ENCODE measurements around the gene CBLN4.

Gene CBLN4

DNA sequence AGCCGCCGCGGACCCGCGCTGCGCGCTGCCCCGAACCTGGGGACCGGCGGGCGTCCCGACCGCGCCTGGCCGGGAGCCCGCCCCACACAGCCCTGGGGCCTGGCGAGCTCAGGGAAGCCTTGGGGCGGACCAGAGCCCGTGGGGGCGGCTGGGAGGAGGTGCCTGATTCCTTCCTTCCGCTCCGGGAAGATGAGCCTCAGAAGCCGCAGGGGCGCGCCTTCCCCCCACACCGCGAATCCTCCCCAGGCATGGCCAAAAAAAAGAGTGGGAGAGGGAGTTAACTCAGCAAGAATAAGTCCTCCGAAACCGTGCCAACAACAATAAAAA, at the start of gene CBLN4:
CBLN4 (minus strand) TSS at position 131 of the 327 bp plus-strand sequence. CDS start 1,348 bp downstream, outside the sequence.
- H3K27ac ChIP-seq (ENCODE audit: low read depth in 2 of 2, low read length in 2 of 2): no peak within 1 kb of the TSS

DNA sequence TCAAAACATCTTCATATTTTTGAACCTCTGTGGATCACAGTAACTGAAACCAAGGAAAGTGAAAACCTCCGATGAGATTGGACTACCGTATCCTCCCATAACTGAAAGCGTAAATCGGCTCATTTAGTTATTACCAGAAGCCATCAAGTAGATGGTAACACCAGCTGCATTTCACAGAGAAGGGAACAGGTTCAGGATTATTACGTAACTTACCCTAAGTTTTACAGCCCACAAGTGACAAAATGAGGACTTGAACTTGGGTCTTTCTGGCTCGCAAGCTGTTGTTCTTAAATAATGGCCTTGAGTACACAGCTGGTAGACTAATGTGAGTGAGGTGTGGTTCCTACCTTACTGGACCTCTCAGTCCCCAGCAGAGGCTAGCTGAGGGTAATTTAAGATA, 37.9 kb upstream of the CBLN4 start:
- Histone ChIP-seq H3K4me1 (ENCODE audit: control insufficient read depth in 2 of 2, insufficient read depth in 2 of 2, low read length in 2 of 2) (no peaks in the 10 kb centered on the region), H3K4me3 (ENCODE audit: low read length in 2 of 2) (no peak overlapping the region), H3K36me3 (ENCODE audit: control insufficient read depth in 2 of 2, insufficient read depth in 2 of 2, low read length in 2 of 2) (no peaks in the 10 kb centered on the region), H3K9me3 (ENCODE audit: control insufficient read depth in 2 of 2, low read length in 2 of 2) (no peaks in the 10 kb centered on the region), H3K9ac (ENCODE audit: low read depth in 1 of 2, low read length in 2 of 2) (no peak overlapping the region), H3K27ac (ENCODE audit: low read depth in 2 of 2, low read length in 2 of 2) (no peak overlapping the region), H3K27me3 (ENCODE audit: control insufficient read depth in 2 of 2, insufficient read depth in 2 of 2, low read length in 2 of 2) (no peaks in the 10 kb centered on the region)

More for the DNA sequence above, at the start of gene CBLN4:
- Histone ChIP-seq H3K9me3 (ENCODE audit: control insufficient read depth in 2 of 2, low read length in 2 of 2) (no peaks in the 10 kb centered on the region), H3K27me3 (ENCODE audit: control insufficient read depth in 2 of 2, insufficient read depth in 2 of 2, low read length in 2 of 2) (peaks cover 9 to 17% of the 10 kb centered on the region in 2 donors), H3K4me3 (ENCODE audit: low read length in 2 of 2) (no peak within 1 kb of the TSS), H3K9ac (ENCODE audit: low read depth in 1 of 2, low read length in 2 of 2) (no peak within 1 kb of the TSS), H3K4me1 (ENCODE audit: control insufficient read depth in 2 of 2, insufficient read depth in 2 of 2, low read length in 2 of 2) (no peaks in the 10 kb centered on the region), H3K36me3 (ENCODE audit: control insufficient read depth in 2 of 2, insufficient read depth in 2 of 2, low read length in 2 of 2) (no peaks in the 10 kb centered on the region)

DNA sequence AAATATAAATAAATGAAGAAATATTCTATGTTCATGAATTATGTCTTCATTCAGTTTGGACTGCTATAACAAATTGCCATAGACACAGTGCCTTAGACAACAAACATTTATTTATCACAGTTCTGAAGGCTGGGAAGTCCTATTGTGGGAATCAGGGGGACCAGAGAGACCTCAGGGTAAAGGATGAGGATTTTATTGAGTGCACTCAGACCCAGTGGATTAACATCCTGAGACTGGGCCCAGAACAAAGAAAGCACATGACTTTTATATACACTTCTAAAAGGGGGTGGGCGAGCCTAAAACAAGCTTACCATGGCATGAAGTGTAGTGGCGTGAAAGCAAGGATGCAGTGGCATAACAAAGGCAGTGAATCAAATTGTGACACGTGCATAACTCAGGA, 26.9 kb upstream of the CBLN4 start:
- no peak overlapping the region for H3K4me3 ChIP-seq (ENCODE audit: low read length in 2 of 2)
- H3K9me3 ChIP-seq (ENCODE audit: control insufficient read depth in 2 of 2, low read length in 2 of 2): peaks cover 0 to 6% of the 10 kb centered on the region in 2 donors
- no peak overlapping the region for H3K27ac ChIP-seq (ENCODE audit: low read depth in 2 of 2, low read length in 2 of 2)

DNA sequence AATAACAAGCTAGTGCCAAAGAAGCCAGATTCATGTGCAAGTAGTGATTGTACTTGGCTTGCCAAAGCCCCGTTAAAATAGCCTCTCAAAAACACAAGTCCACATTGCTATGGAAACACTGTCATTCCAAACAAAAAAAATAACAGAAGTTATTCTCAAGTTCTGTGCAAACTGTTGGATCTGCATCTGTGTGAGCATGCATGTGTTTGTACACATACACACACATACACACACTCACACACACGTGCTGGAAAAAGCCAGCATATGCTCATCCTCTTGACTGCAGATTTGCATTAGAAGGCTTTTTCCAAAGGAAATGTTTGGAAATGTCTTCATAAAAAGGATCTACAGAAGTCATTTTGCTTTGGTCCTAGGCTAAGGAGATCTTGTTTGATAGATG, 13.4 kb upstream of the CBLN4 start:
- Histone ChIP-seq H3K4me1 (ENCODE audit: control insufficient read depth in 2 of 2, insufficient read depth in 2 of 2, low read length in 2 of 2) (no peaks in the 10 kb centered on the region), H3K27ac (ENCODE audit: low read depth in 2 of 2, low read length in 2 of 2) (no peak overlapping the region), H3K36me3 (ENCODE audit: control insufficient read depth in 2 of 2, insufficient read depth in 2 of 2, low read length in 2 of 2) (no peaks in the 10 kb centered on the region), H3K9me3 (ENCODE audit: control insufficient read depth in 2 of 2, low read length in 2 of 2) (no peaks in the 10 kb centered on the region), H3K27me3 (ENCODE audit: control insufficient read depth in 2 of 2, insufficient read depth in 2 of 2, low read length in 2 of 2) (no peaks in the 10 kb centered on the region), H3K9ac (ENCODE audit: low read depth in 1 of 2, low read length in 2 of 2) (no peak overlapping the region), H3K4me3 (ENCODE audit: low read length in 2 of 2) (no peak overlapping the region)

More for the DNA sequence above, 26.9 kb upstream of the CBLN4 start:
- Histone ChIP-seq H3K9ac (ENCODE audit: low read depth in 1 of 2, low read length in 2 of 2) (no peak overlapping the region), H3K4me1 (ENCODE audit: control insufficient read depth in 2 of 2, insufficient read depth in 2 of 2, low read length in 2 of 2) (no peaks in the 10 kb centered on the region), H3K27me3 (ENCODE audit: control insufficient read depth in 2 of 2, insufficient read depth in 2 of 2, low read length in 2 of 2) (no peaks in the 10 kb centered on the region), H3K36me3 (ENCODE audit: control insufficient read depth in 2 of 2, insufficient read depth in 2 of 2, low read length in 2 of 2) (no peaks in the 10 kb centered on the region)

DNA sequence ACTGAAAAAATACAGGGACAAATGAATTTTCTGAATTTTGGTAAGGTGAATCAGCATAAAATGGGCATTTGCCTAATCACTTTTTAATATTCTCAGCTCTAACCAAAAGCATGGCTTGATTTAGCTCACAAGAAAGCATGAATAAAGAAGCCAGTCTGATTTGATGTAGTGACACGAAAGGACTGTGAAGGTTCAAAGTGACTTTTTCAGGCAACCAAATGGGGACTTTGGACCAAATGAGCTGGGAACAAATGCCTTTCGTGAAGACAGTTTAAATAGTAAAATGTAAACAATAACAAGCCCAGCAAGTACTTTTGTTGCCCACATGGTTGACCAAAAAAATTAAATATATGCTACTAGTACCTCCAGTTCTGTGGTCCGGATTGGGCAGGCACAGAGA, 12.9 kb upstream of the CBLN4 start:
- Histone ChIP-seq H3K27me3 (ENCODE audit: control insufficient read depth in 2 of 2, insufficient read depth in 2 of 2, low read length in 2 of 2) (no peaks in the 10 kb centered on the region), H3K4me3 (ENCODE audit: low read length in 2 of 2) (no peak overlapping the region), H3K4me1 (ENCODE audit: control insufficient read depth in 2 of 2, insufficient read depth in 2 of 2, low read length in 2 of 2) (no peaks in the 10 kb centered on the region), H3K9me3 (ENCODE audit: control insufficient read depth in 2 of 2, low read length in 2 of 2) (no peaks in the 10 kb centered on the region), H3K36me3 (ENCODE audit: control insufficient read depth in 2 of 2, insufficient read depth in 2 of 2, low read length in 2 of 2) (no peaks in the 10 kb centered on the region), H3K9ac (ENCODE audit: low read depth in 1 of 2, low read length in 2 of 2) (no peak overlapping the region), H3K27ac (ENCODE audit: low read depth in 2 of 2, low read length in 2 of 2) (no peak overlapping the region)

DNA sequence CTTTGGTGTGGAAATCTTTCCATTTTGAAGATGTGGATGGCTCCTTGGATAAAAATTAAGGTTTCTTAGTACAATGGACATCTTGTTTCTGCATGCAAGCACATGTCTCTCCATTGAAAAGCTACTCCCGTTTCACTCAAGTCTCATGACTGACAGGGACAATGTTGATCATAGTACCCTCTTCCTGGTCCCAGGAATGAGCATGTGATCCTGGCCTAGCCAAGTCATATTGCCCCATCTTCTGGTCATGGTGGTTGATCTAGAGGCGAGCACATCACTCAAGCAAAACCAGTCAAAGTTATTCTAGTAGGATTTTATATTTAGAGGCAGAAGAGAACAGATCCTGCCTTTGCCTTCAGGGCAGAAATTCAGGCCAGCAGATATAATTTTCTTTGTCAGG, 12.2 kb upstream of the CBLN4 start:
- H3K27me3 ChIP-seq (ENCODE audit: control insufficient read depth in 2 of 2, insufficient read depth in 2 of 2, low read length in 2 of 2): no peaks in the 10 kb centered on the region
- H3K9me3 ChIP-seq (ENCODE audit: control insufficient read depth in 2 of 2, low read length in 2 of 2): no peaks in the 10 kb centered on the region
- H3K4me1 ChIP-seq (ENCODE audit: control insufficient read depth in 2 of 2, insufficient read depth in 2 of 2, low read length in 2 of 2): no peaks in the 10 kb centered on the region
- H3K27ac ChIP-seq (ENCODE audit: low read depth in 2 of 2, low read length in 2 of 2): no peak overlapping the region
- no peak overlapping the region for H3K4me3 ChIP-seq (ENCODE audit: low read length in 2 of 2)
- H3K36me3 ChIP-seq (ENCODE audit: control insufficient read depth in 2 of 2, insufficient read depth in 2 of 2, low read length in 2 of 2): no peaks in the 10 kb centered on the region
- no peak overlapping the region for H3K9ac ChIP-seq (ENCODE audit: low read depth in 1 of 2, low read length in 2 of 2)

DNA sequence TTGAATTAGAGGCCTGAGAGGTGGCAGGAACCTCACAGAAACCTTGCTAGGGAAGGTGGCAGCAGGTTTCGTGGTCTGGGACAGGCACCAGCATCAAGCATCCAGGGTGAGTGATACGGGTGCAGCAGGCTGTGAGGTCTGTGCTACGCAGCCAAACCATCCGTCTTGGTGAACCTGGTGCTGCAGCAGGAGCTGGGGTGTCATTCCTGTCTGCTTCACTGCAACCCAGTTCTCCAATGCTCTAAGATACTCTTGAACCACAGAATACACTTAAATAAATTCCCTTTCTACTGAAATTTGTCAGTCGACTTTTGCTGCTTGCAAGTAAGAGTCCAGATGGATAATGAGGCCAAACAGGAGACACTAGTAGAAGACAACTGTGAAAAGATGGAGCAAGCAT, 9.7 kb upstream of the CBLN4 start:
- H3K36me3 ChIP-seq (ENCODE audit: control insufficient read depth in 2 of 2, insufficient read depth in 2 of 2, low read length in 2 of 2): no peaks in the 10 kb centered on the region
- H3K27ac ChIP-seq (ENCODE audit: low read depth in 2 of 2, low read length in 2 of 2): no peak overlapping the region
- H3K9me3 ChIP-seq (ENCODE audit: control insufficient read depth in 2 of 2, low read length in 2 of 2): no peaks in the 10 kb centered on the region
- no peaks in the 10 kb centered on the region for H3K27me3 ChIP-seq (ENCODE audit: control insufficient read depth in 2 of 2, insufficient read depth in 2 of 2, low read length in 2 of 2)
- no peak overlapping the region for H3K4me3 ChIP-seq (ENCODE audit: low read length in 2 of 2)
- H3K9ac ChIP-seq (ENCODE audit: low read depth in 1 of 2, low read length in 2 of 2): no peak overlapping the region
- no peaks in the 10 kb centered on the region for H3K4me1 ChIP-seq (ENCODE audit: control insufficient read depth in 2 of 2, insufficient read depth in 2 of 2, low read length in 2 of 2)

DNA sequence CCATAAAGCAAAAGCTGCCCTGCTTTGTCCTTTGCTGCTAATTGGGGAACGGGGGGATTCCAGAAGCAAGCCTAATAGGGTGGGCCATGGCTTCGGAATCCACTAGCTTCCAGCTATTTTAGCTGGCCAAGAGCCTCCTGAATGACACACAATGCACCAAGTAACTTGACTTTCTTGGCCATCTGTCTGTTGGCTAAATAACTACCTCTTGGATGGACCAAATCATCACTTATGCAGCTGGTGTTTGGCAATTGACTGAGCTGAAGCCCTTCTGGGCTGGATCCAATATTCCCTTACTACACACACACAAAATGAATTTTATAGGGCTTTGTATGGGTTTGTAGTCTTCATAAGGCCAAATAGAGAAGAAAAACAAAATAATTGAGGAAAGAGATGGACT, 8.8 kb upstream of the CBLN4 start:
- Histone ChIP-seq H3K27me3 (ENCODE audit: control insufficient read depth in 2 of 2, insufficient read depth in 2 of 2, low read length in 2 of 2) (no peaks in the 10 kb centered on the region), H3K36me3 (ENCODE audit: control insufficient read depth in 2 of 2, insufficient read depth in 2 of 2, low read length in 2 of 2) (no peaks in the 10 kb centered on the region), H3K9me3 (ENCODE audit: control insufficient read depth in 2 of 2, low read length in 2 of 2) (no peaks in the 10 kb centered on the region), H3K4me3 (ENCODE audit: low read length in 2 of 2) (no peak overlapping the region), H3K4me1 (ENCODE audit: control insufficient read depth in 2 of 2, insufficient read depth in 2 of 2, low read length in 2 of 2) (no peaks in the 10 kb centered on the region), H3K27ac (ENCODE audit: low read depth in 2 of 2, low read length in 2 of 2) (no peak overlapping the region), H3K9ac (ENCODE audit: low read depth in 1 of 2, low read length in 2 of 2) (no peak overlapping the region)

DNA sequence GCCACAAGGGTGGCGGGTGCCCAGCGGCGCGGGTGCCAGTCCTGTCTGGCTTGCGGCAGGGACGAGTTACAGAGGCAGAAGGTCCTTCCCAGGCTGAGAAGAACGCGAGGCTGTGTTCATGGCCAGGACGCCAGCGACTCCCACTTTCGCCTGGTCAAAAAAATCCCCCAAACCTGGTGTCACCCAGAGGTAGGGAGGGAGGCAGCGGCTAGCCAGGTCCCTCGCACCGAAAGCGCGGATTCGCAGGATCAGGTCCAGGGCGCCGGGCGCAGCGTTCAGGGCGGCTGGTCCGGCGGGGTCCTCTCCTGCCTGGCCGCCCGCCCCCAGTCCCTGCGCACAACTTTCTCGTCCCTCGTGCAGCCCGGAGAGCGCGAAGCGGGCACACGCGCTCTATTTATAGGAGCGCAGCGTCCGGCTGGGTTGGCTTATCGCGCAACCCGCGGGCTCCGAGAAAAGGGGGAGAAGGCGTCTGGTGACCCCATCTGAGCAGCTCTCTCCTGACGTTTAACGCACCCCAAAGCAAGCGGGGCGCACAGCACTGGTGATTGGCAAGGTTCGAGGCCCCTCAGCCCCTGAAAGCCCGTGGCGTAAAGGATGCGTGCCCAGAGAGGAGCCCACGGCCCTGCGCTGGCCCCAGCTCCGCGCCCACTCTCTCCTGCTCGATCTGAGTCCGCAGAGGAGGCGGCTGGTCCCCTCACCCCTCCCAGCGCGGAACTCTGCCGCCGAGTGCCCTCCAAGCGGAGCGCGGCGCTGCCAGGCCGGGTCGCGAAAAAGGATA, 519 bp downstream of the CBLN4 start:
- no peak overlapping the region for H3K4me3 ChIP-seq (ENCODE audit: low read length in 2 of 2)
- H3K36me3 ChIP-seq (ENCODE audit: control insufficient read depth in 2 of 2, insufficient read depth in 2 of 2, low read length in 2 of 2): no peaks in the 10 kb centered on the region
- no peaks in the 10 kb centered on the region for H3K4me1 ChIP-seq (ENCODE audit: control insufficient read depth in 2 of 2, insufficient read depth in 2 of 2, low read length in 2 of 2)
- H3K27ac ChIP-seq (ENCODE audit: low read depth in 2 of 2, low read length in 2 of 2): no peak overlapping the region
- H3K9me3 ChIP-seq (ENCODE audit: control insufficient read depth in 2 of 2, low read length in 2 of 2): no peaks in the 10 kb centered on the region
- H3K9ac ChIP-seq (ENCODE audit: low read depth in 1 of 2, low read length in 2 of 2): no peak overlapping the region
- peaks cover 9 to 17% of the 10 kb centered on the region in 2 donors for H3K27me3 ChIP-seq (ENCODE audit: control insufficient read depth in 2 of 2, insufficient read depth in 2 of 2, low read length in 2 of 2)

DNA sequence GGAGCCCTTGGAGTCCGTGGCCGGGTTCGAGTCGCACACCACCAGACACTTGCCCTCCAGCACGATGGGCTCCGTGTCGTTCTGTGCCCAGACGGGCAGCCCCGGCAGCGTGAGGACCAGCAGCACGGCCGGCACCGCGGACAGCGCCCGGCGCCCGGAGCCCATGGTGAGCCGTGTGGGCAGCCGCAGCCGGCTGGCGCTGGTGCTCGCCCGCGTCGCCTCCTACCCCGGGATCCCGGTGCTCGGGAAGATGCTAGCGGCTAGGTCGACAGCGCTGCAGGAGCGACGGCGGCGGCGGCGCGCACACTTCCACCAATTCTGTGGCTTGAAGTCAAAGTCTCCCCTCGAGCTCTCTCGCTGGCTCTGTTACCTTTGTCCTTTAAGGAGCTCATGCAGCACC, 1.3 kb downstream of the CBLN4 start:
- Histone ChIP-seq H3K9ac (ENCODE audit: low read depth in 1 of 2, low read length in 2 of 2) (no peak overlapping the region), H3K4me1 (ENCODE audit: control insufficient read depth in 2 of 2, insufficient read depth in 2 of 2, low read length in 2 of 2) (no peaks in the 10 kb centered on the region), H3K27me3 (ENCODE audit: control insufficient read depth in 2 of 2, insufficient read depth in 2 of 2, low read length in 2 of 2) (peaks cover 9 to 17% of the 10 kb centered on the region in 2 donors), H3K36me3 (ENCODE audit: control insufficient read depth in 2 of 2, insufficient read depth in 2 of 2, low read length in 2 of 2) (no peaks in the 10 kb centered on the region), H3K27ac (ENCODE audit: low read depth in 2 of 2, low read length in 2 of 2) (no peak overlapping the region), H3K9me3 (ENCODE audit: control insufficient read depth in 2 of 2, low read length in 2 of 2) (no peaks in the 10 kb centered on the region), H3K4me3 (ENCODE audit: low read length in 2 of 2) (no peak overlapping the region)

Data from mucosa of rectum (tissue), 2 donors.